Stromal cell of bone marrow (primary cell): Measurements from ENCODE around the gene MFSD12.

Experiments
- DNase-seq: peaks from one replicate; pipeline ENCODE4 v3.0.0-alpha.2; 2012; ENCODE audit warnings: low read depth

Gene MFSD12

GRCh38 chr19:3506384-3507340 is 50.7 kb downstream of the MFSD12 start:
- DNase-seq: no peak

- DNase-seq: peak; percentile 95
Measured at GRCh38 chr19:3505598-3506383, 51.6 kb downstream of the MFSD12 start, which contains the start of gene FZR1. TSS of gene FZR1 (plus strand) at chr19:3506311. CDS start at chr19:3522990, 16,679 bp downstream.

- DNase-seq: no peak
Measured at GRCh38 chr19:3504735-3505134, 52.7 kb downstream of the MFSD12 start.

GRCh38 chr19:3503036-3503572 is 54.3 kb downstream of the MFSD12 start:
- DNase-seq: no peak

- DNase-seq: no peak
Measured at GRCh38 chr19:3501780-3502179, 55.6 kb downstream of the MFSD12 start.

GRCh38 chr19:3500429-3501101 is 56.8 kb downstream of the MFSD12 start, which contains the start of gene DOHH:
TSS of gene DOHH (minus strand) at chr19:3500674. CDS start at chr19:3496814, 3,860 bp downstream.
- DNase-seq: peak; percentile 91

GRCh38 chr19:3499738-3500428 is 57.5 kb downstream of the MFSD12 start:
- no peak for DNase-seq

GRCh38 chr19:3497757-3498520 is 59.4 kb downstream of the MFSD12 start:
- no peak for DNase-seq

GRCh38 chr19:3496392-3497273 is 60.8 kb downstream of the MFSD12 start:
- no peak for DNase-seq

- no peak for DNase-seq
Measured at GRCh38 chr19:3494559-3494958, 62.8 kb downstream of the MFSD12 start.
